SH-SY5Y (cell line): ENCODE measurements around the gene MAGOHB.

Source experiments
- GATA2 ChIP-seq: IDR thresholded peaks from 2 replicates; pipeline ENCODE4 v1.6.1; 2011; ENCODE audit warnings: mild to moderate bottlenecking, low read depth, low read length
- GATA3 ChIP-seq: IDR thresholded peaks from 2 replicates; pipeline ENCODE4 v1.6.1; 2011; ENCODE audit warnings: low read depth, mild to moderate bottlenecking, low read length, moderate library complexity

- TF ChIP-seq GATA2, result no peak
- TF ChIP-seq GATA3, result no peak
Measured at GRCh38 chr12:10620078-10620779, 6.8 kb upstream of the MAGOHB start.
